HG02852 (cell line): ENCODE data around the gene FAM20A.

Experiments
- ATAC-seq: cut with Tn5 transposase; IDR thresholded peaks from one replicate; pipeline ENCODE4 v1.9.1; 2021; ENCODE audit warnings: mild to moderate bottlenecking, moderate library complexity; ENCODE audit not compliant: unreplicated experiment

FAM20A gene

GRCh38 chr17:68611353-68612208, 10.4 kb upstream of the FAM20A start:
- no peak for ATAC-seq

- ATAC-seq, result no peak
These were observed 9.4 kb upstream of the FAM20A start for GRCh38 chr17:68610554-68610953.

- ATAC-seq, result no peak
These were observed 7.5 kb upstream of the FAM20A start for GRCh38 chr17:68608515-68609130.

GRCh38 chr17:68606451-68607307, 5.5 kb upstream of the FAM20A start:
- ATAC-seq, result no peak

GRCh38 chr17:68605914-68606313, 4.7 kb upstream of the FAM20A start:
- ATAC-seq, result no peak

GRCh38 chr17:68603656-68604055, 2.5 kb upstream of the FAM20A start:
- no peak for ATAC-seq

- no peak for ATAC-seq
These were observed 1.9 kb upstream of the FAM20A start for GRCh38 chr17:68603027-68603426.

- ATAC-seq, result no peak
These were observed 1.1 kb upstream of the FAM20A start for GRCh38 chr17:68602289-68602688.

- no peak for ATAC-seq
These were observed 560 bp upstream of the FAM20A start for GRCh38 chr17:68601565-68602288.

- ATAC-seq, result no peak
These were observed 868 bp downstream of the FAM20A start for GRCh38 chr17:68600067-68600930.

GRCh38 chr17:68599552-68600066, 1.6 kb downstream of the FAM20A start:
- ATAC-seq, result no peak

GRCh38 chr17:68599091-68599490, 2.1 kb downstream of the FAM20A start:
- ATAC-seq, result no peak

- ATAC-seq, result no peak
These were observed 2.6 kb downstream of the FAM20A start for GRCh38 chr17:68598545-68598961.

GRCh38 chr17:68598074-68598473, 3.1 kb downstream of the FAM20A start:
- no peak for ATAC-seq

- ATAC-seq, result no peak
These were observed 4.7 kb downstream of the FAM20A start for GRCh38 chr17:68596411-68596945.

- ATAC-seq, result no peak
These were observed 5.2 kb downstream of the FAM20A start for GRCh38 chr17:68595986-68596385.

- no peak for ATAC-seq
These were observed 5.7 kb downstream of the FAM20A start for GRCh38 chr17:68595496-68595895.

GRCh38 chr17:68594552-68594951, 6.6 kb downstream of the FAM20A start:
- ATAC-seq, result no peak
